GM20431 (cell line): Measurements from ENCODE around the gene RPRM.

ENCODE experiments used
- in situ Hi-C: fragments of 300-500 bp; cut with MseI, MboI; formaldehyde crosslinking; loops from one replicate; pipeline ENCODE4 v1.15.0; 2020; ENCODE audit warnings: low sequenced_read_pairs; ENCODE audit not compliant: unreplicated experiment

Gene RPRM

DNA sequence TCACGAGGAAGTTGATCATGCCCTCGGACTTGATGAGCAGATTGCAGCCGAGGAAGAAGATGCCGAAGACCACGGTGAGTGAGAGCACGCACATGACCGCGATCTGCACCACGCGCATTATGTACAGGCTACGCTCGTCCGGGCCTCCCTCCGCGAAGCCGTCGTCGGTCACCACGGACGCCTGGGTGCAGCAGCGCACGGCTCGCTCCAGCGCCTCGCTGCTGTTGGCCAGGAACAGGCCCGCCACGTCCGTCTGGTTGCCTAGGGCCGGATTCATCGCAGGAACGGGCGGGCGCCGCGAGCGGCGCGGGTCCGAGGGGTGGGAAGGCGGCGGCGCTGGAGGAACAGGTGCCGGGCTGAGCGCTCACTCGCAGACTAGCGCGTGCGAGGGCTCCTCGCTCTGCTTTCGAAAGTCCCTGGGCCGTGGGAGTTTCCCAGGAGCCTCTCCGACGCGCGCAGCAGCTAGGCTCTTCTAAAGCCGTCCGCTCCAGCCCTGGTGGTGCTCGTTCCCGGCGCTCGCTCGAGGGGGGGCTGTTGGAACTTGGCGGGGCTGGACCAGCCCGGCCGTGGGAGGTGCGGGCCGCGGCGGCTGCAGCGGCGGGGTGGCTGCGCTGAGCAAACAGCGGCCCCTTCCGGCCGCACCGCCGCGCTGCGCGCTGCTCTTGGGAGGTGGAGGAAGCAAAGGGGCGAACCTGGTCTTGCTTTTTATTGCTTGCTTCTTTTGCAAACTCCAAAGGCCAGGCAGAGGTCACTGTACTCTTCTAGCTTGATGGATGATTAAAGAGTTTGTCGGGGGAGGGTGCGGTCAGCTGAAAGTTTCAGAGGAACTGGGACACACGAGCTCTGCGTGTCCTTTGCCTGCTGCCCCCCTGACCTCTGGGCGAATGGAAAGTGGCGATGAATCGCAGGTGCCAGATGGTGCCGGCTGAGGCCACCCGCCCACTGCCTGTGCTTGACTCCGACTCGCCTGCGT lies at the start of gene RPRM:
TSS of gene RPRM (minus strand) at position 474 of the 973 bp plus-strand sequence. CDS start at position 277, 197 bp downstream.
- in situ Hi-C loops = no loop called here

DNA sequence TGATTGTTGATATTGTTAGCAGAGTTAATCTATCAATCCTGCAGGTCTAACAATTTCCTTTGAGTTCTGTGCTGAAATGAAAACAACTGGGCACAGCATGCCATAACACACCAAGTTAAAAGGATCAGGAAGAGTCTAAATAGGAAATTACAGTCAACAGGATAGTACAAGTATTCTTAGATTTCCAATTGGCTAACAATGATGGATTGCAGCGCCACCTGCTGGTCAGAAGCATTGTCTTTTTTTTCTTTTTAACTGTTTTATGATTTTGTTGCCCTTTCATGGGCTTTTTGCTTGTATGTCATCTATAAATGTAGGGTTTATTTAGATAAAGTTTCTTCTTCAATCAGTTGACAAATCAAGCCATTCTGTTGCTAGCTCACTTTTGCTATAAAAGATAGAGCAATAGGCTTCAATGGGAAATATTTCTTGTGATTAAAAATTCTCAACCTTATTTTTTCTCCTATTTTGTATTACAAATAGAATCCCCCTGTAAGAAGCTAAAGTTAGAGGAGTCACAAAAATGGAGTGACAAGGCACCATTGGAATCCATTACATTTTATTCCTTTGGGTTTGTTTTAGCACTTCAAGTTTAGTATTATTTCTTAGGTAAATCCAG lies 40.8 kb upstream of the RPRM start:
- in situ Hi-C loops = loop anchor here (25.0 kb wide), 1 partner anchor 357 kb away; no protein-coding TSS in a partner anchor

GRCh38 chr2:153512331-153512730 lies 33.8 kb upstream of the RPRM start:
- in situ Hi-C loops = loop anchor here (25.0 kb wide), 1 partner anchor 350 kb away; no protein-coding TSS in a partner anchor

- in situ Hi-C loops = loop anchor here (25.0 kb wide), 1 partner anchor 349 kb away; no protein-coding TSS in a partner anchor
Measured at GRCh38 chr2:153510996-153511395, 32.4 kb upstream of the RPRM start.

DNA sequence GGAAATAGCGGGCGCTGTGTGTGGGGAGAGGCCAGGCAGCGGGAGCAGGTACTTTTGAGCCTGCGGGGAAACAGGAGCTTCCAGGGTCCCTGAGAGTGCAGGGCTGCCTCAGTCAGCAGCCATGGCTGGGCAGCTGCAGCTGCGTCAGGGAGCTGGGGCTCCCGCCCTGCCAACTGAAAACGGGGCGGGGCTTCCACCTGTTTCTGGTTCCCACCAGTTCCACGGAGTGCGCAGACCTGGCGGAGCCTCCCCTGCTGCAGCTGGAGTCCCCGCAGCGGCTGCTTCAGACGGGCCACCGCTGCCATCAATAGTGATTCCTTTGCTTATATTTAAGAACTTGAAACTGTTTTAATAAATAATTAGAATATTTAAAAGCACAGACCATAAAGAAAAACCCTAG lies 30.6 kb upstream of the RPRM start:
- in situ Hi-C loops = loop anchor here (25.0 kb wide), 1 partner anchor 347 kb away; no protein-coding TSS in a partner anchor

DNA sequence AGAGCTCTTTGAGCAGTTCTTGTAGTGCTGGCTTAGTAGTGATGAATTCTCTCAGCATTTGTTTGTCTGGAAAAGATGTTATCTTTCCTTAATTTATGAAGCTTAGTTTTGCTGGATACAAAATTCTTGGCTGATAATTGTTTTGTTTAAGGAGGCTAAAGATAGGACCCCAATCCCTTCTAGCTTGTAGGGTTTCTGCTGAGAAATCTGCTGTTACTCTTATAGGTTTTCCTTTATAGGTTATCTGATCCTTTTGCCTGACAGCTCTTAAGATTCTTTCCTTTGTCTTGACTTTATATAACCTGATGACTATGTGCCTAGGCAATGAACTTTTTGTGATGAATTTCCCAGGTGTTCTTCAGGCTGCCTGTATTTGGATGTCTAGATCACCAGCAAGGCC lies 27.9 kb upstream of the RPRM start:
- in situ Hi-C loops = loop anchor here (25.0 kb wide), 1 partner anchor 344 kb away; no protein-coding TSS in a partner anchor

DNA sequence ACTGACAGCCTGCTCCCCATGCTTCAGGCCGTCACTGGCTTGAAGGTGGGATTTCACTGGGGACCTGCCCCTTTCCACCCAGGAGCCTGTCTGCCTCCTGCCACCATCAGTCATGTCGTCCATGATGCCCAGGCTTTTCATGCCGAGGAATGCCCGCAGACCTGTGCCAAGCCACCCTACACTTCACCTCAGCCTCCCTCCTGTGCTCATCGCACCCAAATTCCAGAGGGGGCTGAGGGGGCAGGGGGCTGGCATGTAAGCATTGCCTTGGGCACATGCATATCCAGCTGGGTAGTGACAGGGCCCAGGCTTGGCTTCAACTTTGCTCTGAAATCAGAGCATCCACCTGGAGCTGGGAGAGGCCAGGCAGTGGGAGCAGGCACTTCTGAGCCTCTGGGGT lies 20.9 kb upstream of the RPRM start:
- in situ Hi-C loops = no loop called here

DNA sequence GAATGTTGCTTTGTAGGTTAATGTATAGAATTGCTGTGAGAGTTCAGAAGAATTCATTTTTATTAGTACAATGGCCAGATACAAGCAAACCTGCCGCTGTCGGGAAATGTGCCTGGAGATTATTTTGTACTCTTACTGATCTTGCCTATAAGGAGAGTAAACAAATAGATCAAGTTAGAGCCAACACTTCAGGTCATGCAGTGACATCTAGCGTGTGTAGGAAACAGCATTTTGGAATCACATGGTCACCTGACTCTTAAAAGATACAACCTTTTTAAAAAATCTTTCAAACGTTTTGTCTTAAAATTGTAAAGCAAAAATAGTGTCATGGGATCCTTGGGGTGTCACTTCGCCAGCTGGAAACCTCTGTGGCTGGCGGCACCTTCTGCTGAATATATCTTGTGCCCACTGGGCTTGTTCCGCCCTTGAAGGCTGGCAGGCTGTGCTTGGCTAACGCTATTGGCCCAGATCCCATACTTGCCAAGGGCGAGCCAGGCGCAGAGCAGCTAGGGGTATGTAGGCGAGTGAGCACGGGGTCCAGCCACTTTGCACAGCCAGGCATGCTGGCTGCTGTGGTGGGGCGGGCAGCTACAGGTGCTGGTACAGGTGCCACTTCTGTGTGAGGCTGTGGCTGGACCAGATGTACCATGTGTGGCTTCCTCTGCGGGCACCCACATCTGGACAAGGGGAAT lies 19.5 kb upstream of the RPRM start:
- in situ Hi-C loops = no loop called here

- in situ Hi-C loops = no loop called here
Measured at GRCh38 chr2:153495725-153496124, 17.2 kb upstream of the RPRM start.

DNA sequence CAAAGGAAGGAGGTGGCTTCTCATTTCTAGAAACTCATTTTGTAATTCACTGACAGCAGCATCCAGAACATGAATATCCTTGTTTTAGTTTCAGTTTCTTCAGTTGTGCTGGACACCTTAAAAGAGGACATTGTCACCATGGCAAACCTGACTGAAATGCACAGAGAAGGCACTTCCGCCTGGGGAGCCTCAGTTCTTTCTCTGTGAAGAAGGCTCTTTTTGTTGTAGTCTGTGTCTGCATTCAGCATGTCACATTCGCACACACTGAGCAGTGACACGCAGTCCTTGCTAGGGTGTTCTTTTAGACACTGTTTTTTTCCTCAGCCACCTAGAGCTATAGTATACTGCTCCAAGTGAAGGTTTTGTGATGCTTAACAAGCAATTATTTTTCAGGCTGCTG lies 9.5 kb upstream of the RPRM start:
- in situ Hi-C loops = no loop called here

DNA sequence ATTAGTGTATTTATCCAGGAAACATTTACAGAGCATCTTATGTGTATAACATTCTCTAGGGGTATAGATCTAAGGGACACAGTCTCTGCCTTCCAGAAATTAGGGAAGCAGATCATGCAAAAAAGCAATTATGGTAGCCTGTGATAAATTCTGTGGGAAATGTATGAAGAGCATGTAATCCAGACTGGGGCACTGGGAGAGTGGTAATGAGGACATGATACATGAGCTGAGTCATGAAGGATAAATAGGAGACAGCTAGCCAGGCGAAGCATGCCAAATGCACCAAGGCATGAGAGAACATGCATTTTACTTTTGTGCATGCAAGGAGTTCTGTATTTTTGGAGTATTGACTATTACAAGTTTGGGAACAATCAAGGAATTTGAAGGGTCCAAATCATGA lies 8.9 kb upstream of the RPRM start:
- in situ Hi-C loops = no loop called here

DNA sequence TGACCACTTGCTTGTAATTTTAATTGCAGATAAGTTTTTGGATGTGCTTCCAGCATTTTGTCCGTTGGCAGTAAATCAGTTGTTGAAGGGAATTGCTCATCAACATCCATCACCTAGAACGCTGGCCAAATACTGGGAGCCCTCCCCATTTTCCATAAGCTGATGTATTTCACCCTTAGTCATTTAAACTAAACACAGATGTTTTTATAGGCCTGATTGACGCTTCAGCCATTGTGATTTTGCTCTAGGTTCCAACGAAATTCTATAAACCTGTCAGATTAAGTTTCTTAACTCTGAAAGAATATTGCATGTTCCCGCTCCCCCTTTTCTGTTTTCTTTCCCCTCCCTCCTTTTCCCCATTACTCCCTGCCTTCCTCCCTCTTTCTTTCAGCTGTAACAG lies 1.0 kb upstream of the RPRM start:
- in situ Hi-C loops = no loop called here

DNA sequence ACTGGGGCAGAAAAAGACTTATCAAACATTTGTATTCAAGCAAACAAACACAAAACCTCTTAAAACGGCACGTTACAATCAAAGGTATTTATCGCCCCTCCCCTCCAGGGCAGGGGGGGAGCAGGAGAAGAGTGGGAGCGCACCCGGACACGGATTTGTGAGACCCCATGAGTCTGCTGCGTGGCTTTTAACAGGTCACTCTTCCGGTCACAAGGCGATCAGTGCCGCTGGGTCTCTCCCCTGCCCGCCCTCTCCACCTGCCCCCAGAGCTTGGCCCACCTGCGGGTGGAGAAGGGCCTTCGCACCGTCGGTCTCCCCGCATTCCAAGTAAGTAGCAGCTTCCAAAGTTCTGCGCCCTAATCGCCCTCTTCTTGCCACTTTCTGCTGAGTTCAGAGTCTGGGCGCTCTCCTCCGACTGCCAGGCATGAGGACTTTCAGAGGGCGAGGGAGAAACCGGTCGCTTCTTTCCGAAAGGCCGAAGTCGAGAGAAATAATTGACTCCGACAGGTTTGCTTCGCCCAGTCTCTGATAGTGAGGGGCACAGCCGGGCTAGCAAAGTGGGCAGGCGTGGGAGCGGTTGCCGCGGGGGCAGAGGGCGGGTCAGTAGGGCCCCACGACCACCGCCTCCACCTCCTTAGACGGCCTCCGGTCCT lies 800 bp downstream of the RPRM start:
- in situ Hi-C loops = no loop called here

- in situ Hi-C loops = no loop called here
Measured at GRCh38 chr2:153476816-153477635, 1.5 kb downstream of the RPRM start.

GRCh38 chr2:153476491-153476815 lies 2.1 kb downstream of the RPRM start:
- in situ Hi-C loops = no loop called here

DNA sequence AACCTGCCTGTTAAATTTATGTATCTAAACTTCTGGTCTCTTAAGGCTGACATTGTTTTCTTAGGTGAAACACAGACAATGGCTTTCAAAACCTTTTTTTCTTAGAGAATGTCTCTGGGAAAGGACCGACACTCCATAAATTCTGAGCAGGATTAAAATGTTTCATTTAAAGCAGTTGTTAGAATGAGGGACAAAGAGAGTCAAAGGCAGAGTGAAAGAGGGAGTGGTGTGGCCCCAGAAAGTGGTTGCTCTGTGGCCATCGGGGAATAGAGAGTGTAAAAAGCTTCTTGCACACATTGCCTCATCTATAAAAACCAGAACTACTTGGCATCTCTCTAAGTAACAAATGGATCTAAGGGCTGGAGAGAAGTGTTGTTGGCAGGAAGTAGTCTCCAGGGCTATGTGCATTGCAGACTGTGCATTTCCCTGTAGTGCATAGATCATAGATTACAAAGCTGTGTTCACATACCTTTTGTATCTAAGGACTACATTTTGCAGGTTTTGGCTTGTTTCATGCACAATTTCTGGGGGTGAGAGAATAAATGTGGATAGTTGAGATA lies 3.6 kb downstream of the RPRM start:
- in situ Hi-C loops = no loop called here

DNA sequence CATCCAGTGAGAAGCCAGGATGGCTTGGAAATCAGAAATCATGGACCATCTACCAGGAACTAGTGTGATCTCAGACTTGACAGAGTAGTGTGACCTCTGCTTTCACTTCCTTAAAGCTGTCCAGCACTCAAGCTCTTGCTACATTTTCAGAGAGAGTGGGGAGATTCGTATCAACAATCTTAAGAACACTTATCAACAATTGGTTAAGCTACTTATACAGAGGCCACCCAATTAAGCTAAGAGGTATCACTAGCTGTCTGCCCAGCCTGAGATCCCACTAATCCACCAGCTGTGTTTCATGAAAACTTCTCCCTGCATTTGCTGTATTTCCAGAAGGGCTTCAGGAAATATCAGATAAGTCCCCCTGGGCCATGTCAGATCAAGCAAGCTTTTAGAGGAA lies 4.2 kb downstream of the RPRM start:
- in situ Hi-C loops = no loop called here

GRCh38 chr2:153470867-153471266 lies 7.7 kb downstream of the RPRM start:
- in situ Hi-C loops = no loop called here

DNA sequence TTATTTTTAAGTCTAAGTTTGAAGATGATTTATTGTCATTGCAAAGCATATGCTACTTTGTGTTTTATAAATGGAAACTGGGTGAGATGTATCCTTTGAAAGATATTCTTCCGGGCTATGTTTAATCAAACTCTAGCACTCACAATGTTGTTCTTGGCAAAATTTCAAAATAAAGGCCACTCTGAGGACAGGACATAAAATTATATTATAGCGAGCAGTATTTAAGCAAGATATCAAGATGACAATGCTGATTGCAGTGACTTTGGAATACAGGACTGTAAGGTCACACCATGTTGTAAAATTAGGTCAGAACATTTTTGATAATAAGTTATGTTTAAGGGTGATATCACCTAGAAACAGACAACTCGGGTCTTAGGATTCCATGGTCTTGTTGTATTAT lies 14.2 kb downstream of the RPRM start:
- in situ Hi-C loops = no loop called here
